ENCODE results near the gene TSPEAR. TPM values are rescaled to one million over a fixed set of nuclear protein-coding genes. Genes with fewer than 3 reads are reported as not detected.
"Not testable (repeated sequence)": the region's sequence is repeated elsewhere in the genome, so short reads cannot be mapped to it uniquely, and the experiment has no call there.

Gene TSPEAR
- total RNA-seq, 2 experiments from 2014 or later, result not detected

DNA sequence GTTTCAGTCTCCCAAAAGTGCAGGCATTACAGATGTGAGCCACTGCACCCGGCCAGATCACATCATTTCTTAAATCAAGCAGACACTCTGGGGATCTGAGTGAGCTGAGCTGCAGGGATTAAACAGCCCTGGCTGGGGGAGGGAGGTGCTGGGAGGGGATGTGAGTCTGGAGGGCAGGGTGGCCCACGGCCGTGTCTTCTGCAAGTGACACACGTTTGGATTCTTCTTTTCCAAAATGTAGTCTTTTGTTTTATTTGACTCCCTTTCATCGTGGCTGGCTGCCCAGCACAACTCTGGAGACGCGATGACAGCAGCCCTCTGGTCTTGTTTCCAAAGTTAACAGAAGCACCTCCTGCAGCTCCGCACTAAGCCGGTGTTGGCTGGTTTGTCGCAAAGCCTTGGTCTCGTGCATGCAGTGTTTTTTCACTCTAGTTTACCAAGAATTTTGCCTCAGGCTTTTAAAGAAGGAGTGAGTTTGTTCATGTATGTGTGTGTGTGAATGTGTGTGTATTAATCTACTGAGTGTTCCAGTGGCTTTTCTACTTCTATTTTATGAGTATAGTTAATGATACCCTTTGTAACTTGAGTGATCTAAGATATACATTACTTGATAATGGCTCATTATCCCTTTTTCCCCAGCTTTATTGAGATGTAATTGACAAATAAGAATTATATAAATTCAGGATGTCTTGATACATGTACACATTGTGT is 128.1 kb downstream of the TSPEAR start:
- CTCF ChIA-PET, result interaction anchor here (1.2 to 1.3 kb wide), 2 partner anchors 36 to 210 kb away, joined by 3 to 4 read pairs; no protein-coding TSS in a partner anchor
- peaks cover 5% of the 10 kb centered on the region for H3K27me3 Mint-ChIP-seq
- DNase-seq (no peak), ATAC-seq (no peak)
- POLR2A ChIA-PET, result no interaction called here
- intact Hi-C loops (cut with micrococcal nuclease), result no loop called here
- H3K4me1 Mint-ChIP-seq (ENCODE audit: low read depth), result peaks cover 6% of the 10 kb centered on the region
- peaks cover 12% of the 10 kb centered on the region for H3K9me3 Mint-ChIP-seq
- H3K27ac Mint-ChIP-seq, result no peak overlapping the region
- no peak overlapping the region for H3K4me3 Mint-ChIP-seq
- no peaks in the 10 kb centered on the region for H3K36me3 Mint-ChIP-seq (ENCODE audit: low read depth)
- TF ChIP-seq, protein P1, sequence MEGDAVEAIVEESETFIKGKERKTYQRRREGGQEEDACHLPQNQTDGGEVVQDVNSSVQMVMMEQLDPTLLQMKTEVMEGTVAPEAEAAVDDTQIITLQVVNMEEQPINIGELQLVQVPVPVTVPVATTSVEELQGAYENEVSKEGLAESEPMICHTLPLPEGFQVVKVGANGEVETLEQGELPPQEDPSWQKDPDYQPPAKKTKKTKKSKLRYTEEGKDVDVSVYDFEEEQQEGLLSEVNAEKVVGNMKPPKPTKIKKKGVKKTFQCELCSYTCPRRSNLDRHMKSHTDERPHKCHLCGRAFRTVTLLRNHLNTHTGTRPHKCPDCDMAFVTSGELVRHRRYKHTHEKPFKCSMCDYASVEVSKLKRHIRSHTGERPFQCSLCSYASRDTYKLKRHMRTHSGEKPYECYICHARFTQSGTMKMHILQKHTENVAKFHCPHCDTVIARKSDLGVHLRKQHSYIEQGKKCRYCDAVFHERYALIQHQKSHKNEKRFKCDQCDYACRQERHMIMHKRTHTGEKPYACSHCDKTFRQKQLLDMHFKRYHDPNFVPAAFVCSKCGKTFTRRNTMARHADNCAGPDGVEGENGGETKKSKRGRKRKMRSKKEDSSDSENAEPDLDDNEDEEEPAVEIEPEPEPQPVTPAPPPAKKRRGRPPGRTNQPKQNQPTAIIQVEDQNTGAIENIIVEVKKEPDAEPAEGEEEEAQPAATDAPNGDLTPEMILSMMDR (IDR thresholded peaks at IDR 0.05), result no peak

DNA sequence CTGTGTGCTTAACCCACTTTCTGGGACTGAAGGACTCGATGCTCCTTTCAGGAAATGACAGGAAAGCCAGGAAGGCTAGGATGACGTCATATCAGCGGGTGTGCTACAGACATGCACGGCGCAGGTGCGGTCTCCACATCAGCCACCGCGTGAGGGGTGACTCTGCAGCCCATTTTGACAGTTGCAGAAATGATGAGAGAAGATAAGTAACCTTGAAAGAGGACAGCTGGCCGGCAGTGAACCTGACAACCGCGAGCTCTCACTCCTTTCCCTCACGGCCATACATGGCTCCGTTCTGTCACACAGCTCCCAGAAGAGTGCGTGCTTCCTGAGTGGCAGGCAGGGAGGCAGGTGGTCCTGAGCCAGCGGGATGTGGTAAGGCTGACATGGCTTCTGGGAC is 129.3 kb downstream of the TSPEAR start:
- TF ChIP-seq, protein P1 (IDR thresholded peaks at IDR 0.05), result no peak
- peaks cover 5% of the 10 kb centered on the region for H3K27me3 Mint-ChIP-seq
- no peak overlapping the region for H3K4me3 Mint-ChIP-seq
- H3K9me3 Mint-ChIP-seq, result peaks cover 19% of the 10 kb centered on the region
- intact Hi-C loops (cut with micrococcal nuclease), result no loop called here
- ChIA-PET POLR2A (interaction anchor here (1.3 kb wide), 1 partner anchor 14 kb away, joined by 4 read pairs; no protein-coding TSS in a partner anchor), CTCF (interaction anchor here (1.5 kb wide), 1 partner anchor 160 kb away, joined by 5 read pairs; no protein-coding TSS in a partner anchor)
- H3K4me1 Mint-ChIP-seq (ENCODE audit: low read depth), result peaks cover 6% of the 10 kb centered on the region
- no peak for ATAC-seq
- no peak overlapping the region for H3K27ac Mint-ChIP-seq
- H3K36me3 Mint-ChIP-seq (ENCODE audit: low read depth), result peaks cover 4% of the 10 kb centered on the region
- DNase-seq, result no peak

DNA sequence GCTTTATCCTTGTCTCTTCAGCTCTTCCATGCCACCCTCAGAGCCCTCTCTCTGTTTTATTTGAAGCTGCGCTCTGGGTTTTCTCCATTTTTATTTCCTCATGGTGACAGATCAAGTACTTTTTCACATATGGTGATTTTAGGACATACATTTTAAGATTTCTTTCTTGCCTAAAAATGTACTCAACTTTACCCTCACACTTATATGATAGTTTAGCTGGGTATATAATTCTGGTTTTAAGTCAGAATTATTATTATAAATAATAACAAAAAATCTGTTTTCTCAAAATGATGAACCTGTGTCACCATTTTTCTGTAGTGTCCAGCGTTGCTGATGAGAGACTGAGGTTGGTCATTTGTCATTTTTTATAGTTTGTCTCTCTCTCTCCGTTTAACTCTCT is 130.2 kb downstream of the TSPEAR start:
- no peak overlapping the region for H3K27ac Mint-ChIP-seq
- no peak overlapping the region for H3K4me3 Mint-ChIP-seq
- DNase-seq (no peak), ATAC-seq (no peak)
- H3K4me1 Mint-ChIP-seq (ENCODE audit: low read depth), result peaks cover 6% of the 10 kb centered on the region
- H3K27me3 Mint-ChIP-seq, result no peaks in the 10 kb centered on the region
- peaks cover 9% of the 10 kb centered on the region for H3K36me3 Mint-ChIP-seq (ENCODE audit: low read depth)
- CTCF ChIA-PET, result interaction anchor here (1.5 kb wide), 1 partner anchor 161 kb away, joined by 5 read pairs; no protein-coding TSS in a partner anchor
- POLR2A ChIA-PET, result interaction anchor here (1.3 kb wide), 1 partner anchor 13 kb away, joined by 4 read pairs; no protein-coding TSS in a partner anchor
- H3K9me3 Mint-ChIP-seq, result peaks cover 25% of the 10 kb centered on the region
- intact Hi-C loops (cut with micrococcal nuclease), result no loop called here
- TF ChIP-seq, protein P1 (IDR thresholded peaks at IDR 0.05), result no peak

DNA sequence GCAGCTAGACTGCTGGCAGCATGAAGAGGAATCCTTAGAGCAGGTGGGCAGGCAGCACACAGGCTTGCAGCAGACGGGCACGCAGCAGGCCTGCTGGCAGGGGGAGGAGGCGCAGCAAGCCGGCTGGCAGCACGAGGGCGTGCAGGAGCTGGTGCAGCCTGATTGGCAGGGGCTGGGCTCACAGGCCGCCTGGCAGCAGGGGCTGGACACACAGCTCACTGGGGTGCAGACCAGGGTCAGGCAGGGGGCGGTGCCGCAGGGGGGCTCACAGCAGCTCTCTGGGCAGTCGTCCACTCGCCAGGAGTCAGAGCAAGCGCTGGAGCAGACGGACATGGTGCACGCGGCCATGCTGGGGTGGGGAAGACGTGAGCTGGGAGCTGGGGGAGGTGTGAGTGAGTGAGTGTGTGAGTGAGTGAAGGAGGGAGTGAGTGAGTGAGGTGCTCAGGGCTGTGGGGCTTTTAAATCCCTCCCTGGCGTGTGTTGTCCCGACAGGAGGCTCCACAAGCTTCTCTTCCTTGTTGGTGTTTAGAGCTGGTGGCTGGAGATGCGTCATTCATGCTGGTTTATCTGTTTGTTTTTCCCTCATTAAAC is 131.0 kb downstream of the TSPEAR start, which contains the start of gene KRTAP10-5:
TSS of gene KRTAP10-5 (minus strand) at position 374 of the 591 bp plus-strand sequence. CDS start at position 348, 26 bp downstream.
- H3K27me3 Mint-ChIP-seq; H3K4me3 Mint-ChIP-seq; intact Hi-C loops (cut with micrococcal nuclease); ATAC-seq; POLR2A ChIA-PET; H3K36me3 Mint-ChIP-seq (ENCODE audit: low read depth); DNase-seq; H3K4me1 Mint-ChIP-seq (ENCODE audit: low read depth); H3K27ac Mint-ChIP-seq: not testable (repeated sequence)
- peaks cover 25% of the 10 kb centered on the region for H3K9me3 Mint-ChIP-seq
- CTCF ChIA-PET, result interaction anchor here (1.5 kb wide), 1 partner anchor 162 kb away, joined by 5 read pairs; no protein-coding TSS in a partner anchor

DNA sequence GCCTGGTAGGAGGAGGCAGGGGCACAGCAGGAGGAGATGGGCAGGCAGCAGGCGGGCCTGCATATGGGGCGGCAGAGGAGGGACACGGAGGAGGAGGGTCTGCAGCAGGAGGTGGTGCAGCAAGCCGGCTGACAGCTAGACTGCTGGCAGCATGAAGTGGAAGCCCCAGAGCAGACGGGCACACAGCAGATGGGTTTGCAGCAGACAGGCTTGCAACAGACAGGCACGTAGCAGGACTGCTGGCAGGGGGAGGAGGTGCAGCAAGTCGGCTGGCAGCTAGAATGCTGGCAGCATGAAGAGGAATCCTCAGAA is 131.6 kb downstream of the TSPEAR start:
- no peak overlapping the region for H3K27ac Mint-ChIP-seq
- TF ChIP-seq, protein P1 (IDR thresholded peaks at IDR 0.05), result no peak
- peaks cover 6% of the 10 kb centered on the region for H3K4me1 Mint-ChIP-seq (ENCODE audit: low read depth)
- DNase-seq (no peak), ATAC-seq (no peak)
- H3K36me3 Mint-ChIP-seq (ENCODE audit: low read depth), result peaks cover 9% of the 10 kb centered on the region
- ChIA-PET CTCF (no interaction called here), POLR2A (no interaction called here)
- H3K27me3 Mint-ChIP-seq, result peaks cover 2% of the 10 kb centered on the region
- intact Hi-C loops (cut with micrococcal nuclease), result no loop called here
- H3K9me3 Mint-ChIP-seq, result peaks cover 25% of the 10 kb centered on the region
- no peak overlapping the region for H3K4me3 Mint-ChIP-seq
